Esophagus muscularis mucosa (tissue), 3 donors: ENCODE results near the gene SLC8B1.

Experiments used
- CTCF ChIP-seq, 3 experiments: fragments of 200-600 bp in 2 of 3; fragments of 450-650 bp in 1 of 3; sonication (generic) in 2 of 3; IDR thresholded peaks; one replicate each; pipeline ENCODE4 v1.5.1; 2017 to 2019; ENCODE audit warnings: antibody characterized with exemption in 3 of 3, mild to moderate bottlenecking in 2 of 3, moderate library complexity in 1 of 3
- POLR2A ChIP-seq: fragments of 450-650 bp; IDR thresholded peaks from one replicate; pipeline ENCODE4 v1.6.1; 2017; ENCODE audit warnings: antibody characterized with exemption, moderate library complexity, mild to moderate bottlenecking, low read depth
- POLR2AphosphoS5 ChIP-seq, 2 donors: sonication (generic); formaldehyde crosslinking; IDR thresholded peaks; one replicate each; pipeline ENCODE4 v1.6.1; 2017; ENCODE audit warnings: antibody characterized with exemption in 2 of 2

GRCh38 chr12:113268136-113268535, 66.8 kb downstream of the SLC8B1 start:
- TF ChIP-seq CTCF (IDR thresholded peaks at IDR 0.05) (no peak), POLR2A (no peak), POLR2AphosphoS5 (IDR thresholded peaks at IDR 0.05) (no peak)
